Ramos (cell line): ENCODE measurements around the gene ANO7.

Source experiments
- in situ Hi-C: fragments of 300-500 bp; cut with MboI; formaldehyde crosslinking; loops from one replicate; pipeline ENCODE4 v1.14.3; 2022; ENCODE audit warnings: low sequenced_read_pairs; ENCODE audit not compliant: unreplicated experiment

ANO7 gene

DNA sequence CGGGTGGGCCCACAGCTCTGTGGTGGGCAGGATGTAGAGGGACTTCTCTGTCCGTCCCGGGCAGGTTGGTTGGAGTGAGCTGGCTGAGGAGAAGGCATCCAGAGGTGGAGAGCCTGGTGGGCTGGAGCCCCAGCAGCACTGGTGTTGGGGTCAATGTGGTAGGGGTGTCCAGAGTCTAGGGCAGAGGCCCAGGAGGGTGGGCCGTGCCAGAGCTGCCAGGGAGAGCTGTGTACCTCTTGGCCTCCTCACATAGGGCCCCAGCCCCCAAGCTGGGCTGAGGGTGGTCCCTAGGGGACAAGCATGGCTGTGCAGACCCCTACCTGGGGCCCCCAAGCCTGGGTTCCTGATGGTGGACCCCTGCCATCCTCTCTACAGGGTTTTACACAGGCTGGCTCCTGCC is 16.0 kb downstream of the ANO7 start:
- in situ Hi-C loops = no loop called here

DNA sequence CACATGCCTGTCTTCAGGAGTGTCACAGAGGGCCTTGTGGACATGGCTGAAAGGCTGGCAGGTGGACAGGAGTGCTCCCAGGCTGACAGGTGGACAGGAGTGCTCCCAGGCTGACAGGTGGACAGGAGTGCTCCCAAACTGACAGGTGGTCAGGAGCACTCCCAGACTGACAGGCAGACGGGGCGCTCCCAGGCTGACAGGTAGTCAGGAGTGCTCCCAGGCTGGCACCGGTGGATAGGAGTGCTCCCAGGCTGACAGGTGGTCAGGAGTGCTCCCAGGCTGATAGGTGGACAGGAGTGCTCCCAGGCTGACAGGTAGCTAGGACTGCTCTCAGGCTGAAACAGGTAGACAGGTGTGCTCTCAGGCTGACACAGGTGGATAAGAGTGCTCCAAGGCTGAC is 16.6 kb downstream of the ANO7 start:
- in situ Hi-C loops = no loop called here

DNA sequence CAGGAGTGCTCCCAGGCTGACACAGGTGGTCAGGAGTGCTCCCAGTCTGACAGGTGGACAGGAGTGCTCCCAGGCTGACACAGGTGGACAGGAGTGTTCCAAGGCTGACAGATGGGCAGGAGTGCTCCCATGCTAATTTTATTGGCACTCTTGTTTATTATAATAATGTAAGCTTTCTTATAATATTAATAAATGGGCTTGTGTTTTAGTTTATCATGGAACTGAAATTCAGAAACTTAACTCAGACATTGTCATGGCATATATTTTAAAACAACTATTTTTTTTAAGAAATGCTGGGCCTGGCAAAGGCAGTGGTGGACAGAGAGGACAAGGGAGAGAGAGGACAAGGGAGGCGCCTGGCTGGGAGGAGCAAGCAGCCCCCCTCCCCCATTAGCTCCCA is 18.7 kb downstream of the ANO7 start:
- in situ Hi-C loops = no loop called here

DNA sequence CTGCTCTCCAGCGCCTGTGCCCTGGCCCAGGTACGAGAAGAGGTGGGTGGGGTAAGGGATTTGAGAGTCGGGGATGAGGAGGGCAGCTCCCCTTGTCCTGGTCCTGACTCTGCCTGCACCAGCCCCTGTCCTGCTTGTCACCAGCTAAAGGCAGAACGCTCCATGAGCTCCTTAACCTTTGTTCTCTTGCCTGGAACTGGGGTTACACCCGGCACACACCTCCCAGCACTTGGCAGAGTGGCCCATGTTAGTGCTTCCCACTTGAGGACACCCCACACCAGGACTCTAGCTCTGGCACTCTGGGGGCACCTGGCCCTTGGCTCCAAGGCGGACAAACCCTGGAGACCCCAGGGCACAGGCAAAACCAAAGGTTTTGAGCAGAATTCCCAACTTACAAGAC is 19.2 kb downstream of the ANO7 start:
- in situ Hi-C loops = no loop called here

DNA sequence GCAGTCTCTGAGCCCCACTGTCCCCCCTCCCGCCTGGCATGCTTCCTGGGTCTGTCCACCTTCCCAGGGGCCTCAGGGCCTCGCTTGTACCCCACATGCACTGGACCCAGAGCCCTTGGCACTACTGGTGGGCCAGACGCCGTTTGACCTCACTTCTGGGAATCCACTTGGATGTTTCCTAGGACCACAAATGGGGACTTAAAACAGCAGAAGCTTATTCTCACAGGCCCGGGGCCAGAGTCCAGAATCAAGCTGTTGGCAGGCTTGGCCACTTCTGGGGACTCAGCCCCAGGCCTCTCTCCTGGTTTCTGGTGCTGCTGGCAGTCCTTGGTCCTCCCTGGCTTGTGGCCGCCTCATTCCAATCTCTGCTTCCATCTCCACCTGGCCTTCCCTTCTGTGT is 19.6 kb downstream of the ANO7 start:
- in situ Hi-C loops = no loop called here

DNA sequence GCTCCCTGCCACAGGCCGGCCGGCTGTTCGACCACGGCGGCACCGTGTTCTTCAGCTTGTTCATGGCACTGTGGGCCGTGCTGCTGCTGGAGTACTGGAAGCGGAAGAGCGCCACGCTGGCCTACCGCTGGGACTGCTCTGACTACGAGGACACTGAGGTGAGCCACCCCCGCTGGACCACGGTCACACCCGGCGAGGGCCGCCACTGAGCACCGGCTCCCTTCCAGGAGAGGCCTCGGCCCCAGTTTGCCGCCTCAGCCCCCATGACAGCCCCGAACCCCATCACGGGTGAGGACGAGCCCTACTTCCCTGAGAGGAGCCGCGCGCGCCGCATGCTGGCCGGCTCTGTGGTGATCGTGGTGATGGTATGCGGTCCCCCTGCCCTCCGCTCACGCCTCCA is 20.8 kb downstream of the ANO7 start:
- in situ Hi-C loops = no loop called here

DNA sequence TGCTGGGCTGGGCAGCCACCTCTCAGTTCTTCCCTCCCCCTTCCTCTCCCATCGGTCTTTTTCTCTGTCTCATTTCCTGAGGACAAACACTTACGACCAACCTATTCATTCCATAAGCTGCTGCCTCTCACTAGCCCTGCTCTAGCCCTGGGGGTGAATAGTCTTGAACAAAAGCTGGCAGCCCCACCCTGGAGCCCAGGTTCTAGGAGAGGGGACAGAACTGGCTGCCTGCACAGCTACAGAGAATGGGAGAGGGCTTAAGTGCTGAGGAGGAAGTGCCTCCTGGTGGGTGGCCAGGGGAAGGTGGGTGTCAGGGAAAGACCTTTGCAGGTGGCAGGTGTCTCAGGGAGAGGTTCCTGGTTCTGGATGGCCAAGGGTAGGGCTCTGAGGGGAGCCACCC is 22.8 kb downstream of the ANO7 start:
- in situ Hi-C loops = no loop called here

DNA sequence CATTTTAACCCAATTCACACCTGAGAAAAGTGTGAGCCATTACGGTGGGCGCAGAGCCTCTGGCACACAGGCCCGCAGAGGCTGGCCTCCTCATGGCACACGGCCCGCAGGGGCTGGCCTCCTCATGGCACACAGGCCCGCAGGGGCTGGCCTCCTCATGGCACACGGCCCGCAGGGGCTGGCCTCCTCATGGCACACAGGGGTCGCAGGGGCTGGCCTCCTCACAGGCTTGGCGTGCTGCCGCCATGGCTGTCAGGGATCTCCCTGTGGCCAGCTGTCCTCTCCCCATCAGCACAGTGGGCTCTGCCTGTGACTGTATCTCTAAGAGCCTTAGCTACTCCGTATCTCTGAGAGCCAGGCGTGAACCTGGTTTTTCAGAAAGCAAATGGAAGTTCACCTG is 24.6 kb downstream of the ANO7 start:
- in situ Hi-C loops = no loop called here

DNA sequence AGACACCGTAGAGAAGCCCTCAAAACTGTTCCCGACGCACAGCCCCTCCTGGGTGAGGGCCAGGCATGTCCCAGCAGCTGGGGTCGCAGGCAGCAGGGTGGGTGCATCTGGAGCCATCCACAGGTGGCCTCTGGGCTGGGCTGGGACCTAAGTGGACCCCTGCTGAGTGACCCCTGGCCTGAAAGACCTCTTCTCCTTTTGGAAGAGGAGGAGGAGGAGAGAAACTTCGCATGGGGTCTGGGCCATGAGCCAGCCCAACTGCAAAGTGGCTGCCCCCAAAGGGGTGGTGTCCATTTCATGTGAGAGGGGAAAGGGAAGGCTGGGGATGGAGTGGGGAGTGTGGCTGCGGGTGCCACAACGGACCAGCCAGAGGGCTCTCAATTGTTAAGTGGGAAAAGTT is 25.1 kb downstream of the ANO7 start:
- in situ Hi-C loops = no loop called here

DNA sequence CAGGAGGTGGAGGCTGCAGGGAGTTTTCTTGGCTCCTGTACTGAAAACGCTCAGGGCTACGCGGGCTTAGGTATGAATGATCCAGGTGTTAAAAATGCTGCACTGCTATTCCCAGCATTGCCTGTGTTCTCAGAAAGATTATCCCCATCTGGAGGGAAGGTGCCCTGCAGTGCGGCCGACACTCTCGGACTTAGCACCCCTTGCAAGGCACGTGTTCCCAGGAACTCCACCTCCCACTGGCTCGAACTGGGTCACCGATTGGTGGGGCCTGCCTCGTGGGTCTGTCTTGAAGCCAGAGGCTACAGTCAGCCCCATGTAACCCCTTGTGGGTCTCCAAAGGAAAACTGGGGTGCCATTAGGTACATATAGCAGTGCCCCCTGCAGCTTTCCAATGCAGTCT is 25.7 kb downstream of the ANO7 start:
- in situ Hi-C loops = no loop called here

DNA sequence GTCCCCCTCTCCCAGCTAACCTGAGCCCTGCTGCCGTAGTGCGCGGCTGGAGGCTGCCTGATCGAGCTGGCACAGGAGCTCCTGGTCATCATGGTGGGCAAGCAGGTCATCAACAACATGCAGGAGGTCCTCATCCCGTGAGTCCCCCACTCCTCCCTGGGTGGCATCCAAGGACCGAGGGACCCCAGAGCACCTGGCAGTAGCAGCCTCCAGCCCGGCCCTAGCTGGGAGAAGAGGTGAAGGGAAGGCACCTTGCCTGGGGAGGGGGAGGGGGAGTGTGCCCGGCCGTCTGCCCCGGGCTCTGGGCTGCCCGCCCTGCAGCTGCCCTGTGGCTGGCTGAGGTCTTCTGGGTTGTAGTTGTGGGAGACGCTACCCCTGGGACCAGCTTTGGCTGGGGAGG is 26.3 kb downstream of the ANO7 start:
- in situ Hi-C loops = no loop called here

DNA sequence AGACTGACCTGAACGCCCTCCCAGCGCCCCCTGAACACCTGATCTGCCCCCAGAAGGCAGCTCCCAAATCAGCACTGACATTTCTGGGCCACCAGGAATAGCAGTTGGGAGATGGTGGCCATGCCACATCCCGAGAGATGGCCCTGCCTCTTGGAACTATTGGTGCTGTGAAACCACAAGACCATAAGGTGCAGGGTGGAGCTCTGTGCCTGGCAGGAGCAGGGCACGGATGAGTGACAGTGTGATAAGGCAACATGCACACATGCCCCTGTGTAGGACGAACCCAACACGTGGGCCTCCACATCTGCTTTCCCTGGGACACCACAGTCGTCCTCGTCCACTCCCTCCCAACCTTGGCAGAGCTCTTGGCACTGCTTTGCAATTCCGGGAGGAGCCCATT is 26.9 kb downstream of the ANO7 start:
- in situ Hi-C loops = no loop called here

DNA sequence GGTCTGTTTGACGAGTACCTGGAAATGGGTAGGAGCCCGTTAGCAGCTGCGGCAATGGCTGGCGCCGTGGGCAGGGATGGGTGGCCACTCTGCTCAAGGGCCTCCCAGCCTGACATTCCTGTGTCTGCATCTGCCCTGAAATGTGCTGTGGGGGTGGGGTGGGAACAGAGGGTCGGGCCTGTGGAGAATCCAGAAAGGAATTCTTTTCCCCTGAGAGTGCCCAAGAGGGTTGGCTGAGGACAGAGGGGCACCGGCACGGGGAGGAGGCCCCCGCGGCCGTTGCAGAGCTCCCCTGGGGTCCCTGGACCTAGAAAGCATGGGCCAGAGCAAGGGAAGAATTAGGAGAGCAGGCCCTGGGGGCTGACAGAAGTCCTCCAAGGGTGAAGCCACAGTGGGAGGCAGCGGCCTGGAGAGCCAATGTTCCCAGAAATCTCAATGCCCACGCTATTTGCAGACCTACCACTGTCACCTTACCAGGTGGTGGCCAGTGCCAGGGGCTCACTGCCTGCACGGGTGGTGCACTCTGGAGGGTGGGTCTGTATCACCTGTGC is 27.8 kb downstream of the ANO7 start:
- in situ Hi-C loops = no loop called here

DNA sequence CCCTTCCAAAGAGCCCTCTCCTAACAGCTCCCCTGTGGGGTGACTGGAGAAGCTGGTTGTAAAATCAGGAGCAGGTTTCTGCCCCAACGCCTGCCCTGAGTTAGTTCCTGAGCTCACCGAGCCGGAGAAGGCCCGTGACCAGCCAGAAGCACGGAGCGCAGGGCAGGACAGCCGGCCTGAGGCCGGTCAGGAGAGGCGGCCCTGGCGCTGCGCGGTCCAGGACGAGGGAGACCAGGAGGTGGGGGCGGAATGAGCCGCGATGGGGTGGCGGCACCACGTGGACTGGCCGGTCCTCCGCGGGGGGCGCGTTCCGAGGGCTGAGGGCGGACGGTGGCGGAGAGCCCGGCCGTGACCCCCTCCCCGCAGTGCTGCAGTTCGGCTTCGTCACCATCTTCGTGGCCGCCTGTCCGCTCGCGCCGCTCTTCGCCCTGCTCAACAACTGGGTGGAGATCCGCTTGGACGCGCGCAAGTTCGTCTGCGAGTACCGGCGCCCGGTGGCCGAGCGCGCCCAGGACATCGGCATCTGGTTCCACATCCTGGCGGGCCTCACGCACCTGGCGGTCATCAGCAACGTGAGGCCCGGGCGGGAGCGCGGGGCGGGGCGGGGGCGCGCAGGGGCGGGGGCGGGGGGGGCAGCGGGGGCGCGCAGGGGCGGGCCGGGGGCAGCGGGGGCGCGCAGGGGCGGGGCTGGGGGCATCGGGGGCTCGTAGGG is 29.0 kb downstream of the ANO7 start:
- in situ Hi-C loops = no loop called here

DNA sequence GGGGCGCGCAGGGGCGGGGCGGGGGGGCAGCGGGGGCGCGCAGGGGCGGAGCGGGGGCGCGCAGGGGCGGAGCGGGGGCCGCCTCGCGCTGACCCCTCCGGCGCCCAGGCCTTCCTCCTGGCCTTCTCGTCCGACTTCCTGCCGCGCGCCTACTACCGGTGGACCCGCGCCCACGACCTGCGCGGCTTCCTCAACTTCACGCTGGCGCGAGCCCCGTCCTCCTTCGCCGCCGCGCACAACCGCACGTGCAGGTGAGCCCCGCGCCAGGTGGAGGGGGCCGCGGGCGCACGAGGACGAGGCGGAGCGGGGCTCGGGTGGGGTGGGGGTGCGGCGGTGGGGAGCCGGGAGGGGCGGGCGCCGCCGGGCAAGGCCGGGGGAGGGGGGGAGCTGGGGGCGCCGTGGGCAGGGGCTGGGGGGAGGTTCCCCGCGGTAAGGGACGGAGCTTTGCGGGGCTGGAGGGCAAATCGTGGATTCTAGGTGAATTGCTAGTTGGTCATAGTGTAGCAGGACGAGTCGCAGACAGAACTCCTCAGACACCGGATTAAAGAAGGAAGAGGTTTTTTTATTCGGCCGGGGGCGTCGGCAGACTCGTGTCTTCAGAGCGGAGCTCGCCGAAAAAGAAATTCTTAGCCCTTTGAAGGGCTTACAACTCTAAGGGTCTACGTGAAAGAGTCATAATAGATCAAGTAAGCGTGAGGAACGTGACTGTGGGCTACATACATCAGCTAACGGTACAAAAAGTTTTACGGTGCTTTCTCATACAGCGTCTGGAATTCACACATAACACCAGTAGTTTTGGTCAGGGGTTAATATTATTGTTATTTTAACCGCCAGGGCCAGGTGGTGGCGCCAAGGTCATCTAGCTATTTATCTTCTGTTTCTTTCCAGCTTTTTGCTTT is 29.9 kb downstream of the ANO7 start:
- in situ Hi-C loops = no loop called here

DNA sequence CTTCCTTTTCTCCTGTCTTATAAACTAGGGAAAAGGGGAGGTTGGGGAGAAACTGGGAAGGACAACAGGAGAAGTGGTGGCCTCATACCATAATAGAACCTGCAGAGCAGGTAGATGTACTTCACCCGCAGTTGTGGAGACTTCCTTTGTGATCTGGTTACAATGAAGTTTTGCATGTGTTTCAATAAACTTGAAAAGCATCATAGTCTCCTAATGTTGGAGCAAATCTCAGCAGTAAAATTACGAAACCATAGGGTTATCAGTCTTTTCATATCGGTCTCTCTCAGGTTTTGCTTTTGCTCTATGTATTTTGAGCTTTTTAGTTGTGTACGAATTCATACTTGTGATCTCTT is 30.5 kb downstream of the ANO7 start:
- in situ Hi-C loops = no loop called here

DNA sequence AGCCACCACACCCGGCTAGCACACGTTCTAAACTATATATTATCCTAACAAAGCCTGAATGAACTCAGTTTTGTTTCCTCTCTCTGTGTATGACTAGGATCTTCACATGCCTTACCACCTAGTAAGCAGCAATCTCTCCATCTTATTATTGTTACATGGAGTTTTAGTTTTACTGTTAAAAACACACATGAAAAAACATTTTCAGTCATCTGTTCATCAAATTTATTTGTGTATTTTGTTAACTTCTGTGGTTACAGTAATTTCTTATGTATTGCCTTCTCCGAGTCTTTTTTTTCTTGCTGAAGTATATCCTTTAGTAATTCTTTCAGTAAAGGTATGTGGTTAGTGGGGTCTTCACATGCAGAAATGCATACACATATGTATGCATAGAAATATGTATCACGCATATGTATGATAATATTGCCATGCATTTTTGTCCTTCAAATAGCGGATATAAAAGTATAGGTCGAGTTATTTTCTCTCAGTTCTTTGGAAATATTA is 31.4 kb downstream of the ANO7 start:
- in situ Hi-C loops = no loop called here

DNA sequence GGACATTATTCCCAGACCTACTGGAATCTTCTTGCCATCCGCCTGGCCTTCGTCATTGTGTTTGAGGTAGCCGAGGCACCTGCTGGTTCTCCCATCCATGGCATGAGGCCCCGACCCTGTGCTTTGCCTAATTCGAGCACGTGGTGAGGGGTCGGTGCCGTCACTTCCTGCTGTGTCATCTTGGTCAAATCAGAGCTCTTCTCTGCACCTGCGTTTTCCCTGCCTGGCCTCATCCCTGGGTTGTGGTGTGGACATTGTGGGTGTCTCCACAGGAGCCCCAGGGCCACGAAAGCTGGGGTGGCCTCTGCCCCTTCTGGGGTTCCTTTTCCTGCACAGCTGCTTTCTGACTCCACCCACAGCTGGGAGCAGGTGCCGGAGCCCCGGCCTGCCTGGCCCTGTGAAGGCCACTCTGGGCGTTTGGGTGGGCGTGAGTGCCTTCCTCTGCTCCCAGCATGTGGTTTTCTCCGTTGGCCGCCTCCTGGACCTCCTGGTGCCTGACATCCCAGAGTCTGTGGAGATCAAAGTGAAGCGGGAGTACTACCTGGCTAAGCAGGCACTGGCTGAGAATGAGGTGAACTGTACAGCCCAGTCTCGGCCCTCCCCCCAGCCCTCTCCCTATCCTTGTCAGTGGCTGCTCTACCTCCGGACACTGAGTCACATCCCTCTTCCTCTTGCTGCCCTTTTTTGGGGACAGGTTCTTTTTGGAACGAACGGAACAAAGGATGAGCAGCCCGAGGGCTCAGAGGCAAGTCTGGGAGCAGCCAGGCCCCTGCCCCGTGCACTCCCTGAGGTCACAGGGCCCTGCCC is 34.9 kb downstream of the ANO7 start:
- in situ Hi-C loops = no loop called here

DNA sequence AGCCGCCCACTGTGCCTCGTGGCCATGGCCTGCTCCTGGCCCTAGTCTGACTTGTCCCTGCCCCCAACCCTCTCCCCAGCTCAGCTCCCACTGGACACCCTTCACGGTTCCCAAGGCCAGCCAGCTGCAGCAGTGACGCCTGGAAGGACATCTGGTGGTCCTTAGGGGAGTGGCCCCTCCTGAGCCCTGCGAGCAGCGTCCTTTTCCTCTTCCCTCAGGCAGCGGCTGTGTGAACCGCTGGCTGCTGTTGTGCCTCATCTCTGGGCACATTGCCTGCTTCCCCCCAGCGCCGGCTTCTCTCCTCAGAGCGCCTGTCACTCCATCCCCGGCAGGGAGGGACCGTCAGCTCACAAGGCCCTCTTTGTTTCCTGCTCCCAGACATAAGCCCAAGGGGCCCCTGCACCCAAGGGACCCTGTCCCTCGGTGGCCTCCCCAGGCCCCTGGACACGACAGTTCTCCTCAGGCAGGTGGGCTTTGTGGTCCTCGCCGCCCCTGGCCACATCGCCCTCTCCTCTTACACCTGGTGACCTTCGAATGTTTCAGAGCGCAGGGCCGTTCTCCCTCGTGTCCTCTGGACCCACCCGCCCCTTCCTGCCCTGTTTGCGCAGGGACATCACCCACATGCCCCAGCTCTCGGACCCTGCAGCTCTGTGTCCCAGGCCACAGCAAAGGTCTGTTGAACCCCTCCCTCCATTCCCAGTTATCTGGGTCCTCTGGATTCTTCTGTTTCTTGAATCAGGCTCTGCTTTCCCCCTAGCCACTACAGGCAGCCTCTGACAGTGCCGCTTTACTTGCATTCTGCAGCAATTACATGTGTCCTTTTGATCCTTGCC is 35.8 kb downstream of the ANO7 start:
- in situ Hi-C loops = no loop called here
